Activated CD8-positive, alpha-beta T cell treated with anti-CD3 and anti-CD28 coated beads for 36 hours (primary cell): ENCODE data around the gene SORL1. TPM values are rescaled to one million over a fixed set of nuclear protein-coding genes. Genes with fewer than 3 reads are reported as not detected.

Experiments used
- ATAC-seq: fragments of 200-7000 bp; cut with Tn5 transposase; one replicate; pipeline ENCODE4 v1.10.0; 2021; ENCODE audit warnings: mild to moderate bottlenecking, moderate library complexity
- CTCF ChIA-PET: fragments of 350-600 bp; sonication (Branson Sonifier 250); formaldehyde crosslinking; loops from one replicate; lab custom pipeline; 2021; ENCODE audit warnings: antibody characterized with exemption; lab: Charles Lee
- POLR2A ChIA-PET: fragments of 350-600 bp; sonication (Branson Sonifier 250); formaldehyde crosslinking; loops from one replicate; lab custom pipeline; 2021; ENCODE audit warnings: antibody characterized with exemption; lab: Charles Lee
- DNase-seq: peaks from one replicate; pipeline ENCODE4 v3.0.0-alpha.2; 2020
- H3K27ac Mint-ChIP-seq: one replicate; pipeline ENCODE4 v1.8.0; 2021; ENCODE audit warnings: mild to moderate bottlenecking, mixed read lengths
- H3K27me3 Mint-ChIP-seq: one replicate; pipeline ENCODE4 v1.8.0; 2021; ENCODE audit warnings: mixed read lengths
- H3K36me3 Mint-ChIP-seq: one replicate; pipeline ENCODE4 v1.8.0; 2021; ENCODE audit warnings: low read depth, mixed read lengths
- H3K4me1 Mint-ChIP-seq: one replicate; pipeline ENCODE4 v1.8.0; 2021; ENCODE audit warnings: low read depth, mixed read lengths
- H3K4me3 Mint-ChIP-seq: one replicate; pipeline ENCODE4 v1.8.0; 2021; ENCODE audit warnings: mild to moderate bottlenecking, moderate library complexity, mixed read lengths
- H3K9me3 Mint-ChIP-seq: one replicate; pipeline ENCODE4 v1.8.0; 2021; ENCODE audit warnings: mixed read lengths
- intact Hi-C: fragments of 100-400 bp; cut with micrococcal nuclease; formaldehyde crosslinking; loops from one replicate; pipeline ENCODE4 v1.10.0; 2022
- total RNA-seq, 2 experiments: library from RNA; stranded (reverse); gene quantifications; one replicate each; pipeline ENCODE4 v1.2.3, GENCODE V29; 2021
- TF ChIP-seq, protein P1 (sequence below): fragments of 200-600 bp; IDR thresholded peaks from one replicate; pipeline ENCODE4 v1.8.0; 2022; ENCODE audit warnings: antibody characterized with exemption, mild to moderate bottlenecking

The SORL1 gene
- total RNA-seq, 2 experiments from 2014 or later = 61.1 to 64.6 TPM

DNA sequence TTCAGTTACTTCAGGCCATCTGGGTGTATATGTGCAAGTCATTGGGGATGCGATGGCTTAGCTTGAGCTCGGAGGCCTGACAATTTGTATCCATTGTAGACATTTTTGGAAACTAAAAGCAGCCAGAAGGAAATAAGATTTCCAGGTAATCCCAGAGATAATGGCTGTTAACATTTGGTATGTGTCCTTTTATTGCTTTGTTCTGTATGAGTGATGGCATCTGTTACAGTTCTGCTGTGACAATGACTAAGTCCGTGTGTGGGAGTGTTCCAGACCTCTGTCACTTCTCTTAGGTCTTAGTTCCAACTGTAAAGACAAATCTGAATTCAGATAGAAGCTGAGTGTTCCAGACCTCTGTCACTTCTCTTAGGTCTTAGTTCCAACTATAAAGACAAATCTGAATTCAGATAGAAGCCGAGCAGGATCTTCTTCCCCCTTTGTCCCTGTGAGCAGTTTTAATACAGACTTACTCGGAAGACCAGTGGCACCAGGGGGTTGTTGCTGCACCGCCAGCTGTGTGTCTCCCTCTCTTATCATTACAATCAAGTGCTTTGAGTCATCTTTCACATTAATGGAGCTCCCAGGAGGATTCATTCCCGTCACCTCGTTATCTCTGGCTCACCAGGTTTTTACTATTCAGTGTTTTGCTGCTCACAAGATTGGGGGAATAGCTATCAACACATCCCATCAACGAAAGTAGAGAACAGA is 191.5 kb downstream of the SORL1 start:
- H3K4me3 Mint-ChIP-seq = no peak overlapping the region
- intact Hi-C loops = no loop called here
- ChIA-PET CTCF (interaction anchor here (3.4 kb wide), 1 partner anchor 11 kb away, joined by 22 read pairs; no protein-coding TSS in a partner anchor), POLR2A (no interaction called here)
- no peaks in the 10 kb centered on the region for H3K4me1 Mint-ChIP-seq
- no peaks in the 10 kb centered on the region for H3K27me3 Mint-ChIP-seq
- no peaks in the 10 kb centered on the region for H3K9me3 Mint-ChIP-seq
- TF ChIP-seq, protein P1, sequence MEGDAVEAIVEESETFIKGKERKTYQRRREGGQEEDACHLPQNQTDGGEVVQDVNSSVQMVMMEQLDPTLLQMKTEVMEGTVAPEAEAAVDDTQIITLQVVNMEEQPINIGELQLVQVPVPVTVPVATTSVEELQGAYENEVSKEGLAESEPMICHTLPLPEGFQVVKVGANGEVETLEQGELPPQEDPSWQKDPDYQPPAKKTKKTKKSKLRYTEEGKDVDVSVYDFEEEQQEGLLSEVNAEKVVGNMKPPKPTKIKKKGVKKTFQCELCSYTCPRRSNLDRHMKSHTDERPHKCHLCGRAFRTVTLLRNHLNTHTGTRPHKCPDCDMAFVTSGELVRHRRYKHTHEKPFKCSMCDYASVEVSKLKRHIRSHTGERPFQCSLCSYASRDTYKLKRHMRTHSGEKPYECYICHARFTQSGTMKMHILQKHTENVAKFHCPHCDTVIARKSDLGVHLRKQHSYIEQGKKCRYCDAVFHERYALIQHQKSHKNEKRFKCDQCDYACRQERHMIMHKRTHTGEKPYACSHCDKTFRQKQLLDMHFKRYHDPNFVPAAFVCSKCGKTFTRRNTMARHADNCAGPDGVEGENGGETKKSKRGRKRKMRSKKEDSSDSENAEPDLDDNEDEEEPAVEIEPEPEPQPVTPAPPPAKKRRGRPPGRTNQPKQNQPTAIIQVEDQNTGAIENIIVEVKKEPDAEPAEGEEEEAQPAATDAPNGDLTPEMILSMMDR = no peak
- ATAC-seq (no peak), DNase-seq (no peak)
- H3K27ac Mint-ChIP-seq = no peak overlapping the region
- no peaks in the 10 kb centered on the region for H3K36me3 Mint-ChIP-seq

DNA sequence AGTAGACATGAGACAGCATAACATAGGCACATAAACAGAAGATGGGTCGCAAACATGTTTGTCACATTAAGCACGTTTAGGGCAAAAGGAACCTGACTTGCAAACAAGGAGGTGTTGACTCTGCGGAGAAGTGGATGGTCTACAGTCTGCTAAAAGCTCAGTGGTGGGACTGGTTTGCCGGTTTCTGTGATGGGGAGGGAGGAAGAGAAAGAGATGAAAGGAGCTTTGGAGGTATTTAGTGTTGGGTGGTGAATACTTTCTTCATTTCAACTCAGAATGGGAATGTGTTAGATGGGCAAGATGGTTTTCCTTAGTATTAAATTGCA is 192.0 kb downstream of the SORL1 start:
- Mint-ChIP-seq H3K4me3 (no peak overlapping the region), H3K9me3 (no peaks in the 10 kb centered on the region), H3K4me1 (no peaks in the 10 kb centered on the region), H3K27me3 (no peaks in the 10 kb centered on the region), H3K36me3 (no peaks in the 10 kb centered on the region), H3K27ac (no peak overlapping the region)
- POLR2A ChIA-PET = no interaction called here
- intact Hi-C loops = no loop called here
- ATAC-seq (no peak), DNase-seq (no peak)
- TF ChIP-seq, protein P1 = no peak
- CTCF ChIA-PET = interaction anchor here (1.3 to 3.4 kb wide), 2 partner anchors 11 to 13 kb away, joined by 4 to 22 read pairs; no protein-coding TSS in a partner anchor

GRCh38 chr11:121645001-121645400 is 192.9 kb downstream of the SORL1 start:
- H3K27me3 Mint-ChIP-seq = no peaks in the 10 kb centered on the region
- ChIA-PET POLR2A (interaction anchor here (0.8 kb wide), 1 partner anchor 10 kb away, joined by 3 read pairs; no protein-coding TSS in a partner anchor), CTCF (interaction anchor here (0.8 to 3.4 kb wide), 4 partner anchors 10 to 368 kb away, joined by 3 to 22 read pairs (median 4); no protein-coding TSS in a partner anchor)
- no peaks in the 10 kb centered on the region for H3K36me3 Mint-ChIP-seq
- no peaks in the 10 kb centered on the region for H3K9me3 Mint-ChIP-seq
- H3K4me3 Mint-ChIP-seq = no peak overlapping the region
- H3K27ac Mint-ChIP-seq = no peak overlapping the region
- peaks cover 3% of the 10 kb centered on the region for H3K4me1 Mint-ChIP-seq
- TF ChIP-seq, protein P1 = no peak
- no peak for DNase-seq
- intact Hi-C loops = no loop called here
- no peak for ATAC-seq

GRCh38 chr11:121645596-121645995 is 193.5 kb downstream of the SORL1 start:
- Mint-ChIP-seq H3K9me3 (no peaks in the 10 kb centered on the region), H3K36me3 (no peaks in the 10 kb centered on the region), H3K4me3 (no peak overlapping the region), H3K4me1 (peaks cover 9% of the 10 kb centered on the region), H3K27me3 (no peaks in the 10 kb centered on the region), H3K27ac (no peak overlapping the region)
- ChIA-PET POLR2A (interaction anchor here (0.8 kb wide), 1 partner anchor 9 kb away, joined by 3 read pairs; no protein-coding TSS in a partner anchor), CTCF (interaction anchor here (0.8 to 3.4 kb wide), 4 partner anchors 9 to 369 kb away, joined by 3 to 22 read pairs (median 4); no protein-coding TSS in a partner anchor)
- intact Hi-C loops = no loop called here
- TF ChIP-seq, protein P1 = no peak
- DNase-seq (no peak), ATAC-seq (no peak)

GRCh38 chr11:121648306-121648705 is 196.2 kb downstream of the SORL1 start:
- Mint-ChIP-seq H3K4me3 (no peak overlapping the region), H3K36me3 (no peaks in the 10 kb centered on the region), H3K9me3 (no peaks in the 10 kb centered on the region), H3K4me1 (peaks cover 19% of the 10 kb centered on the region), H3K27ac (no peak overlapping the region), H3K27me3 (no peaks in the 10 kb centered on the region)
- DNase-seq (no peak), ATAC-seq (no peak)
- ChIA-PET CTCF (interaction anchor here (1.2 kb wide), 1 partner anchor 7 kb away, joined by 3 read pairs; no protein-coding TSS in a partner anchor), POLR2A (no interaction called here)
- TF ChIP-seq, protein P1 = no peak
- intact Hi-C loops = no loop called here
